Upper lobe of left lung (tissue), 4 donors: ENCODE data around the gene NEURL4.
"Not testable (repeated sequence)": the region's sequence is repeated elsewhere in the genome, so short reads cannot be mapped to it uniquely, and the experiment has no call there.

Experiments used
- POLR2A ChIP-seq, 4 donors: fragments of 450-650 bp; IDR thresholded peaks; one replicate each; pipeline ENCODE4 v1.5.1; 2016 to 2017; ENCODE audit warnings: antibody characterized with exemption in 4 of 4, mild to moderate bottlenecking in 2 of 4
- TF ChIP-seq, protein P1 (sequence below), 6 experiments: fragments of 450-650 bp in 4 of 6; fragments of 200-600 bp in 2 of 6; sonication (generic) in 2 of 6; IDR thresholded peaks; one replicate each; pipeline ENCODE4 v1.5.1; 2016 to 2019; ENCODE audit warnings: antibody characterized with exemption in 6 of 6

GRCh38 chr17:7337600-7337999 is 8.5 kb upstream of the NEURL4 start:
- TF ChIP-seq, protein P1, sequence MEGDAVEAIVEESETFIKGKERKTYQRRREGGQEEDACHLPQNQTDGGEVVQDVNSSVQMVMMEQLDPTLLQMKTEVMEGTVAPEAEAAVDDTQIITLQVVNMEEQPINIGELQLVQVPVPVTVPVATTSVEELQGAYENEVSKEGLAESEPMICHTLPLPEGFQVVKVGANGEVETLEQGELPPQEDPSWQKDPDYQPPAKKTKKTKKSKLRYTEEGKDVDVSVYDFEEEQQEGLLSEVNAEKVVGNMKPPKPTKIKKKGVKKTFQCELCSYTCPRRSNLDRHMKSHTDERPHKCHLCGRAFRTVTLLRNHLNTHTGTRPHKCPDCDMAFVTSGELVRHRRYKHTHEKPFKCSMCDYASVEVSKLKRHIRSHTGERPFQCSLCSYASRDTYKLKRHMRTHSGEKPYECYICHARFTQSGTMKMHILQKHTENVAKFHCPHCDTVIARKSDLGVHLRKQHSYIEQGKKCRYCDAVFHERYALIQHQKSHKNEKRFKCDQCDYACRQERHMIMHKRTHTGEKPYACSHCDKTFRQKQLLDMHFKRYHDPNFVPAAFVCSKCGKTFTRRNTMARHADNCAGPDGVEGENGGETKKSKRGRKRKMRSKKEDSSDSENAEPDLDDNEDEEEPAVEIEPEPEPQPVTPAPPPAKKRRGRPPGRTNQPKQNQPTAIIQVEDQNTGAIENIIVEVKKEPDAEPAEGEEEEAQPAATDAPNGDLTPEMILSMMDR (IDR thresholded peaks at IDR 0.05) = not testable (repeated sequence)
- not testable (repeated sequence) for TF ChIP-seq POLR2A (IDR thresholded peaks at IDR 0.05)
